Bronchial epithelial cell (primary cell): ENCODE data around the gene MLYCD. TPM values are rescaled to one million over a fixed set of nuclear protein-coding genes. Genes with fewer than 3 reads are reported as not detected.

Experiments used
- DNase-seq: peaks from one replicate; pipeline ENCODE4 v3.0.0-alpha.2; 2010; ENCODE audit warnings: low read depth
- FAIRE-seq: peaks from 2 replicates; lab custom pipeline; 2011; peaks lifted over from hg19 to GRCh38; lab: Jason Lieb, UNC
- H3K27me3 ChIP-seq: 2 replicates; pipeline ENCODE4 v1.5.1; 2011; ENCODE audit warnings: low read length; ENCODE audit not compliant: control insufficient read depth, insufficient read depth
- H3K36me3 ChIP-seq: 2 replicates; pipeline ENCODE4 v1.5.1; 2011; ENCODE audit warnings: low read length; ENCODE audit not compliant: control insufficient read depth, insufficient read depth
- H3K4me3 ChIP-seq: 2 replicates; pipeline ENCODE4 v1.5.1; 2011; ENCODE audit warnings: mild to moderate bottlenecking, low read depth, low read length, control low read depth
- CTCF ChIP-seq: IDR thresholded peaks from 2 replicates; pipeline ENCODE4 v1.5.1; 2011; ENCODE audit warnings: mild to moderate bottlenecking, moderate library complexity, low read length, control low read depth, inconsistent platforms; ENCODE audit not compliant: insufficient read depth, severe bottlenecking
- total RNA-seq: library from RNA; depleted of rRNA; stranded (reverse); fragments of >200 nt; gene quantifications from 2 replicates; pipeline ENCODE4 v1.2.1, GENCODE V29; 2014

MLYCD gene
- total RNA-seq, 1 donor from 2014 or later: 2.6 TPM

DNA sequence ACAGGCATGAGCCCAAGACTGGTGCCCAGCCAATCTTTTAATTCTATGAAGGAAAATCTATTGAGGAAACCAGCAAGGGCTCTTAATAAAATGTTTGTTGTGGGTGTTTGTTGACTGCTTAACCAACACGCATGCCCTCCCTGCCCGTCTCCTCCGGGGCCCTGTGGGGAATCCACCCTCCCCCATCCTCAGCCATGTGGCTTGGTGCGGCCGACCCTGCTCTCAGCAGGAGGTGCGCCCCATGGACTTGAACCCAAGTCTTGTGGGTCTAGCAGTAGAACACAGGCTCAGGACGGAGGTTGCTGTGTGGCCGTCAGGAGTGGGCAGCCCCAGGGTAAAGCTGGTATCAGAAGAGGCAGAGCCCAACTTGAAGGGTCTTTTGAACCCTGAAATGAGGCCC lies 45.1 kb upstream of the MLYCD start:
- Histone ChIP-seq H3K4me3 (no peak overlapping the region), H3K36me3 (no peaks in the 10 kb centered on the region), H3K27me3 (no peaks in the 10 kb centered on the region)
- TF ChIP-seq CTCF: no peak
- no peak for DNase-seq
- FAIRE-seq: no peak

- DNase-seq (no peak), FAIRE-seq (no peak)
- H3K36me3 ChIP-seq: no peaks in the 10 kb centered on the region
- H3K27me3 ChIP-seq: no peaks in the 10 kb centered on the region
- no peak for TF ChIP-seq CTCF
- no peak overlapping the region for H3K4me3 ChIP-seq
These were observed 44.5 kb upstream of the MLYCD start for GRCh38 chr16:83854420-83854819.

GRCh38 chr16:83856792-83857191 lies 42.1 kb upstream of the MLYCD start:
- Histone ChIP-seq H3K4me3 (no peak overlapping the region), H3K36me3 (no peaks in the 10 kb centered on the region), H3K27me3 (no peaks in the 10 kb centered on the region)
- TF ChIP-seq CTCF: no peak
- DNase-seq (no peak), FAIRE-seq (no peak)

- no peaks in the 10 kb centered on the region for H3K36me3 ChIP-seq
- H3K27me3 ChIP-seq: no peaks in the 10 kb centered on the region
- FAIRE-seq: no peak
- no peak for TF ChIP-seq CTCF
- no peak overlapping the region for H3K4me3 ChIP-seq
- no peak for DNase-seq
These were observed 39.6 kb upstream of the MLYCD start for GRCh38 chr16:83859265-83859664.

- FAIRE-seq: peak; percentile 13
- Histone ChIP-seq H3K27me3 (no peaks in the 10 kb centered on the region), H3K4me3 (no peak overlapping the region), H3K36me3 (no peaks in the 10 kb centered on the region)
- no peak for DNase-seq
- TF ChIP-seq CTCF: no peak
These were observed 36.3 kb upstream of the MLYCD start for GRCh38 chr16:83862661-83863060.

GRCh38 chr16:83863682-83864081 lies 35.2 kb upstream of the MLYCD start:
- no peaks in the 10 kb centered on the region for H3K27me3 ChIP-seq
- no peak overlapping the region for H3K4me3 ChIP-seq
- H3K36me3 ChIP-seq: no peaks in the 10 kb centered on the region
- FAIRE-seq (no peak), DNase-seq (no peak)
- TF ChIP-seq CTCF: no peak
